Adrenal gland (tissue), 12 donors: Measurements from ENCODE around the gene SSTR1. TPM values are rescaled to one million over a fixed set of nuclear protein-coding genes. Genes with fewer than 3 reads are reported as not detected.

Source experiments
- DNase-seq, 7 donors: peaks; one replicate each; pipeline ENCODE4 v3.0.0-alpha.2; 2019 to 2020
- H3K27ac ChIP-seq, 5 donors: fragments of 200-600 bp; sonication (generic) in 4 of 5; 1 replicate in 3 of 5; 2 replicates in 2 of 5; pipeline versions ENCODE4 v1.5.1 to v1.8.0; 2016 to 2020; ENCODE audit warnings: mild to moderate bottlenecking in 1 of 5
- H3K27me3 ChIP-seq: fragments of 200-600 bp; 2 replicates; pipeline ENCODE4 v1.8.0; 2021
- H3K36me3 ChIP-seq, 2 donors: fragments of 200-600 bp; replicated peaks in 1 of 2; 1 replicate in 1 of 2; 2 replicates in 1 of 2; pipeline versions ENCODE4 v1.5.1 to v1.8.0; 2018 to 2022
- H3K4me1 ChIP-seq, 2 donors: fragments of 200-600 bp; replicated peaks in 1 of 2; 1 replicate in 1 of 2; 2 replicates in 1 of 2; pipeline versions ENCODE4 v1.5.1 to v1.8.0; 2018 to 2021
- H3K4me3 ChIP-seq, 4 donors: fragments of 200-600 bp; sonication (generic) in 3 of 4; one replicate each; pipeline ENCODE4 v1.5.1; 2016 to 2018
- H3K9me3 ChIP-seq, 3 donors: fragments of 200-600 bp; sonication (generic) in 1 of 3; replicated peaks in 1 of 3; 1 replicate in 2 of 3; 2 replicates in 1 of 3; pipeline versions ENCODE4 v1.5.1 to v1.8.0; 2016 to 2021
- CTCF ChIP-seq, 6 experiments: fragments of 450-650 bp in 4 of 6; fragments of 200-600 bp in 2 of 6; sonication (generic) in 1 of 6; IDR thresholded peaks; 1 replicate in 5 of 6; 2 replicates in 1 of 6; pipeline versions ENCODE4 v1.5.1 to v1.8.0; 2016 to 2021; ENCODE audit warnings: antibody characterized with exemption in 6 of 6, mild to moderate bottlenecking in 2 of 6, moderate library complexity in 1 of 6
- POLR2A ChIP-seq, 2 donors: fragments of 450-650 bp; IDR thresholded peaks; one replicate each; pipeline ENCODE4 v1.6.1; 2017; ENCODE audit warnings: antibody characterized with exemption in 2 of 2, mild to moderate bottlenecking in 2 of 2, moderate library complexity in 1 of 2
- WGBS, 4 donors: extraction: QIAGEN DNeasy Blood & Tissue Kit in 2 of 4; methylation state at CpG; one replicate each; pipeline versions ENCODE4 v1.1.5 to v1.1.7; 2013 to 2017; 5-methylcytosine and 5-hydroxymethylcytosine counted together
- intact Hi-C, 2 donors: fragments of 100-400 bp; cut with DNase I; formaldehyde crosslinking; loops; one replicate each; pipeline versions ENCODE4 v1.14.1 to v1.15.0; 2022 to 2023
- polyA plus RNA-seq, 3 donors: library from polyadenylated mRNA; stranded (reverse); fragments of 200-250 nt in 2 of 3; fragments of 350-450 nt in 1 of 3; fragmentation: Illumina TruSeq in 1 of 3; extraction: RNeasy Lipid Tissue Mini Kit (QIAGEN cat#74804) in 1 of 3; gene quantifications; one replicate each; pipeline ENCODE4 v1.2.3, GENCODE V29; 2013 to 2014
- total RNA-seq, 9 donors: library from RNA; depleted of rRNA in 4 of 9; stranded (reverse); fragments of >200 nt in 4 of 9; fragments of 120-200 nt in 1 of 9; fragmentation: NEBNext Ultra II Directional in 1 of 9; extraction: Animal tissue kit (Norgen Biotek cat#: 25700) in 1 of 9; gene quantifications; one replicate each; pipeline versions ENCODE4 v1.1.0 to v1.2.4, GENCODE V29; 2013 to 2023
- donor health status: healthy with polysubstance abuse.
- donor health status: Bipolar disorder and iron deficiency.
- donor health status: DM: yes; HTN: yes; CAD: no.
- donor health status: DM: no; HTN: no; CAD: no.
- donor health status: DM: no; HTN: no; CAD: no.
- donor health status: DM: yes; HTN: yes; CAD: no.

The SSTR1 gene
- total and polyA plus RNA-seq, 12 donors, result under 0.01 to 0.65 (median 0.28) TPM; not detected in 2

- no peaks in the 10 kb centered on the region for H3K4me1 ChIP-seq
- intact Hi-C loops, result no loop called here
Observed at GRCh38 chr14:38217553-38217952, 9.8 kb downstream of the SSTR1 start.

GRCh38 chr14:38221077-38221476 is 13.4 kb downstream of the SSTR1 start:
- 80 to 91% (median 85%) methylated on average over 3 of the region's 3 CpGs for WGBS, 4 donors

More at GRCh38 chr14:38217553-38217952, 9.8 kb downstream of the SSTR1 start:
- no peaks in the 10 kb centered on the region for H3K9me3 ChIP-seq
- 38 to 50% (median 43%) methylated on average over 2 of the region's 2 CpGs for WGBS, 4 donors
- H3K4me3 ChIP-seq, result no peak overlapping the region
- DNase-seq, result no peak
- no peak for TF ChIP-seq POLR2A (IDR thresholded peaks at IDR 0.05)
- no peak for TF ChIP-seq CTCF (IDR thresholded peaks at IDR 0.05)
- H3K27me3 ChIP-seq, result no peaks in the 10 kb centered on the region
- H3K27ac ChIP-seq, result no peak overlapping the region
- H3K36me3 ChIP-seq, result no peaks in the 10 kb centered on the region

GRCh38 chr14:38224338-38224737 is 16.6 kb downstream of the SSTR1 start:
- no peaks in the 10 kb centered on the region for H3K36me3 ChIP-seq
- H3K9me3 ChIP-seq, result no peaks in the 10 kb centered on the region
- no peak for DNase-seq
- intact Hi-C loops, result no loop called here
- H3K4me1 ChIP-seq, result no peaks in the 10 kb centered on the region
- H3K27me3 ChIP-seq, result no peaks in the 10 kb centered on the region
- no peak overlapping the region for H3K4me3 ChIP-seq
- H3K27ac ChIP-seq, result no peak overlapping the region
- TF ChIP-seq POLR2A (IDR thresholded peaks at IDR 0.05), result no peak
- no peak for TF ChIP-seq CTCF (IDR thresholded peaks at IDR 0.05)

More at GRCh38 chr14:38221077-38221476, 13.4 kb downstream of the SSTR1 start:
- no peak overlapping the region for H3K27ac ChIP-seq
- DNase-seq, result no peak
- H3K36me3 ChIP-seq, result no peaks in the 10 kb centered on the region
- intact Hi-C loops, result no loop called here
- TF ChIP-seq POLR2A (IDR thresholded peaks at IDR 0.05) (no peak), CTCF (IDR thresholded peaks at IDR 0.05) (no peak)
- H3K27me3 ChIP-seq, result no peaks in the 10 kb centered on the region
- no peak overlapping the region for H3K4me3 ChIP-seq
- no peaks in the 10 kb centered on the region for H3K9me3 ChIP-seq
- H3K4me1 ChIP-seq, result no peaks in the 10 kb centered on the region

- H3K27ac ChIP-seq, result no peak overlapping the region
- no peaks in the 10 kb centered on the region for H3K27me3 ChIP-seq
- 70 to 76% (median 75%) methylated on average over 2 of the region's 2 CpGs for WGBS, 4 donors
- no peak overlapping the region for H3K4me3 ChIP-seq
- DNase-seq, result no peak
- H3K4me1 ChIP-seq, result no peaks in the 10 kb centered on the region
- no peaks in the 10 kb centered on the region for H3K36me3 ChIP-seq
- intact Hi-C loops, result no loop called here
- no peaks in the 10 kb centered on the region for H3K9me3 ChIP-seq
- no peak for TF ChIP-seq POLR2A (IDR thresholded peaks at IDR 0.05)
- TF ChIP-seq CTCF (IDR thresholded peaks at IDR 0.05), result no peak
Observed at GRCh38 chr14:38225946-38226345, 18.2 kb downstream of the SSTR1 start.
